Uterus (tissue), 2 donors: ENCODE results near the gene CDYL.

Experiments
- POLR2A ChIP-seq, 2 donors: fragments of 450-650 bp; IDR thresholded peaks; one replicate each; pipeline ENCODE4 v1.6.1; 2016; ENCODE audit warnings: antibody characterized with exemption in 2 of 2, mild to moderate bottlenecking in 1 of 2, moderate library complexity in 1 of 2
- TF ChIP-seq, protein P1 (sequence below), 4 experiments: fragments of 200-600 bp in 2 of 4; fragments of 450-650 bp in 2 of 4; sonication (generic) in 2 of 4; IDR thresholded peaks; one replicate each; pipeline ENCODE4 v1.5.1; 2016 to 2019; ENCODE audit warnings: antibody characterized with exemption in 4 of 4, mild to moderate bottlenecking in 2 of 4, moderate library complexity in 1 of 4

- TF ChIP-seq, protein P1, sequence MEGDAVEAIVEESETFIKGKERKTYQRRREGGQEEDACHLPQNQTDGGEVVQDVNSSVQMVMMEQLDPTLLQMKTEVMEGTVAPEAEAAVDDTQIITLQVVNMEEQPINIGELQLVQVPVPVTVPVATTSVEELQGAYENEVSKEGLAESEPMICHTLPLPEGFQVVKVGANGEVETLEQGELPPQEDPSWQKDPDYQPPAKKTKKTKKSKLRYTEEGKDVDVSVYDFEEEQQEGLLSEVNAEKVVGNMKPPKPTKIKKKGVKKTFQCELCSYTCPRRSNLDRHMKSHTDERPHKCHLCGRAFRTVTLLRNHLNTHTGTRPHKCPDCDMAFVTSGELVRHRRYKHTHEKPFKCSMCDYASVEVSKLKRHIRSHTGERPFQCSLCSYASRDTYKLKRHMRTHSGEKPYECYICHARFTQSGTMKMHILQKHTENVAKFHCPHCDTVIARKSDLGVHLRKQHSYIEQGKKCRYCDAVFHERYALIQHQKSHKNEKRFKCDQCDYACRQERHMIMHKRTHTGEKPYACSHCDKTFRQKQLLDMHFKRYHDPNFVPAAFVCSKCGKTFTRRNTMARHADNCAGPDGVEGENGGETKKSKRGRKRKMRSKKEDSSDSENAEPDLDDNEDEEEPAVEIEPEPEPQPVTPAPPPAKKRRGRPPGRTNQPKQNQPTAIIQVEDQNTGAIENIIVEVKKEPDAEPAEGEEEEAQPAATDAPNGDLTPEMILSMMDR (IDR thresholded peaks at IDR 0.05) = no peak
- TF ChIP-seq POLR2A (IDR thresholded peaks at IDR 0.05) = no peak
Observed at GRCh38 chr6:4974962-4975361, 198.8 kb downstream of the CDYL start.
